Measurements from ENCODE around the gene ILF2.

- TF ChIP-seq EZH2 (IDR thresholded peaks at IDR 0.05; ENCODE audit: low read length) (no peak), CTCF (optimal IDR thresholded peaks at IDR 0.05 in 1 of 3, IDR thresholded peaks at IDR 0.05 in 1 of 3, conservative IDR thresholded peaks at IDR 0.05 in 1 of 3; ENCODE audit: extremely low read depth in 1 of 3, insufficient read depth in 2 of 3, low read length in 3 of 3) (no peak)
Observed at GRCh38 chr1:153643100-153643499, 27.7 kb downstream of the ILF2 start.

Data from keratinocyte (primary cell).